ENCODE results near the gene ZNF837. TPM values are rescaled to one million over a fixed set of nuclear protein-coding genes. Genes with fewer than 3 reads are reported as not detected.
"Not testable (repeated sequence)": the region's sequence is repeated elsewhere in the genome, so short reads cannot be mapped to it uniquely, and the experiment has no call there.

Gene ZNF837
- total RNA-seq, 6 donors from 2014 or later: 1.8 to 9.4 (median 3.7) TPM

DNA sequence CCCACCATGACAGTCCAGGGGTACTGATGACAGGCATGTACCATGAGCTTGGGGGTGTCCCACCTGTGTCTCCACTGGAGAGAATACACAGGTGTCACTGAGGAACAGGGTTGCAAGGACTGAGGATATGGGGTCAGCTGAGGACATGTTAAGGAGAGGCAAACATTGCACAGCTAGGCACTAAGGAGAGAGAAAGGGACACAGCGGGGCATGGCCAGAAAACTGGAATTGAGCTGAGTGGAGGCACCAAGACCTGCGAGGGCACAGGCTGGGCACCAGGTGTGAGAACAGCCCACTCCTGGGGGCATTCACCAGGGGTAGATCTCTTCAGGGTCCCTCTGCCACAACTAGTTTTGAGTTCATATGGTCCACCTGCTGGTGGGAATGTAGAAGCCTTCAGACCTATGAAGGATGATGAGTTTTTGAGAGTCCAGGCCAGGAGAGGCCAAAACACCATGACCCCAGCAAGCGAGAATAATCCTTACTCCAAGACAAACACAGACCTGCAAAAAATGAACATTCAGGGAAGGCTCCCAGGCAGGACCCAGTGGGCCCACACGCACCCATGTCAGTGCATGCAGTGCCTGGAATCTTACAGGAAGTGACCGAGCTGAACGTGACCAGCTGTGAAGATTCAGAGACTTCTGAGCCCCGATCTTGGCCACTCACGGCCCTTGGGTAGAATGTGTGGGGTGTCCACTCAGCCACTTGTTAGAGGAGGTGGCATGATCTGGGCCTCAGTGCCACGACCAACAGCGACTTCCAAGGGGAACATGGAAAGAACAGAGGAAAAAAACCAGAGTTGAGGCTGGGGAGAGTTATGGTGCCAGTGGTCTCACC, 26.2 kb upstream of the ZNF837 start:
- peaks cover 21 to 33% (median 25%) of the 10 kb centered on the region in 4 donors for H3K4me1 ChIP-seq
- no peaks in the 10 kb centered on the region for H3K36me3 ChIP-seq
- no peak for ATAC-seq (ENCODE audit: low FRiP score in 2 of 2)
- no peaks in the 10 kb centered on the region for H3K9me3 ChIP-seq
- no peak for DNase-seq
- WGBS, 2 donors: 67 to 87% methylated on average over 6 to 10 of the region's 10 CpGs
- H3K27ac ChIP-seq: peak overlapping the region in 3 of 4 donors; percentile 78 to 91 (median 88)
- H3K27me3 ChIP-seq: no peaks in the 10 kb centered on the region
- TF ChIP-seq, protein P1, sequence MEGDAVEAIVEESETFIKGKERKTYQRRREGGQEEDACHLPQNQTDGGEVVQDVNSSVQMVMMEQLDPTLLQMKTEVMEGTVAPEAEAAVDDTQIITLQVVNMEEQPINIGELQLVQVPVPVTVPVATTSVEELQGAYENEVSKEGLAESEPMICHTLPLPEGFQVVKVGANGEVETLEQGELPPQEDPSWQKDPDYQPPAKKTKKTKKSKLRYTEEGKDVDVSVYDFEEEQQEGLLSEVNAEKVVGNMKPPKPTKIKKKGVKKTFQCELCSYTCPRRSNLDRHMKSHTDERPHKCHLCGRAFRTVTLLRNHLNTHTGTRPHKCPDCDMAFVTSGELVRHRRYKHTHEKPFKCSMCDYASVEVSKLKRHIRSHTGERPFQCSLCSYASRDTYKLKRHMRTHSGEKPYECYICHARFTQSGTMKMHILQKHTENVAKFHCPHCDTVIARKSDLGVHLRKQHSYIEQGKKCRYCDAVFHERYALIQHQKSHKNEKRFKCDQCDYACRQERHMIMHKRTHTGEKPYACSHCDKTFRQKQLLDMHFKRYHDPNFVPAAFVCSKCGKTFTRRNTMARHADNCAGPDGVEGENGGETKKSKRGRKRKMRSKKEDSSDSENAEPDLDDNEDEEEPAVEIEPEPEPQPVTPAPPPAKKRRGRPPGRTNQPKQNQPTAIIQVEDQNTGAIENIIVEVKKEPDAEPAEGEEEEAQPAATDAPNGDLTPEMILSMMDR (IDR thresholded peaks at IDR 0.05): peak in 3 of 6 experiments; percentile 27 to 33 (median 28)
- TF ChIP-seq POLR2A (IDR thresholded peaks at IDR 0.05): no peak
- peak overlapping the region in 3 of 4 donors; percentile 75 to 86 (median 78) for H3K4me3 ChIP-seq

DNA sequence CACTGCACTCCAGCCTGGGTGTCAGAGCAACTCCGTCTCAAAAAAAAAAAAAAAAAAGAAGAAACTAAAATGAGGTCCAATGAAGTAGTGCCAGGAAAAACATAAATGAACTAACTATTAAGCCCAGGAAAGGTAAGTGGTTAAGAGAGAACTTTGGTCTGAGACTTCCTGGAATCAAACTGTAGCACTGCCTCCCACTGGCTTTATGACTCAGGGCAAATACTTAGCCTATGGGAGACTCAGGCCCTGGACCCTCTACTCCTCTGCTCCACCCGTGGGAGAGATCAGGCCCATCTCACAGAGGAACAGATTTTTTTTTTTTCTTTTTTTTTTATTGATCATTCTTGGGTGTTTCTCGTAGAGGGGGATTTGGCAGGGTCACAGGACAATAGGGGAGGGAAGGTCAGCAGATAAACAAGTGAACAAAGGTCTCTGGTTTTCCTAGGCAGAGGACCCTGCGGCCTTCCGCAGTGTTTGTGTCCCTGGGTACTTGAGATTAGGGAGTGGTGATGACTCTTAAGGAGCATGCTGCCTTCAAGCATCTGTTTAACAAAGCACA, 23.2 kb upstream of the ZNF837 start:
- WGBS, 2 donors: 67 to 72% methylated on average over 5 of the region's 5 CpGs
- H3K4me1 ChIP-seq: peaks cover 24 to 35% (median 27%) of the 10 kb centered on the region in 4 donors

DNA sequence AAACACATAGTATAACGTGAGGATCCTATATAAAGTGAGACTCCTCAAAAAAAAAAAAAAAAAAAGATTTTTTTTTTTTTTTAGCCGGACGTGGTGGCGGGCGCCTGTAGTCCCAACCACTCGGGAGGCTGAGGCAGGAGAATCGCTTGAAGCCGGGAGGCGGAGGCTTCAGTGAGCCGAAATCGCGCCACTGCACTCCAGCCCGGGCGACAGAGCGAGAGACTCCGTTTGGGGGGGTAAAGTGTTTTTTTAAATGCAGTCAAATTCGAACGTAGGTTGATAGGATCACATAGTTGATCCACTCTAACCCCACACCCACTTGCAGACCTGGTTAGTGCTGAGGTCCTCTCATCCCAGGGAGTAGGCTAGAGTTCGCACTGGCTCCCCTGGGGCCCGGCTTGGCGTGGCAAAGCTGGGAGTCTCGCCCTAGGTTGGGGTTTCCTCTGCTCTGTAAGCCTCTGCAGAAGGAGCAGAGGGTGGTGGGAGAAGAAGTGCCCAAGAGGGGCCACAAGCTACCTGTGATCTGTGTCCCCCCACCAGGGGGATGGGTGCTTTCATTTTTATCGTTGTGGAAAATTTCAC, 21.1 kb upstream of the ZNF837 start:
- peak overlapping the region in 3 of 4 donors; percentile 57 to 70 (median 67) for H3K4me3 ChIP-seq
- peak overlapping the region; percentile 64 to 85 (median 70) for H3K27ac ChIP-seq
- WGBS, 2 donors: 23 to 29% methylated on average over 21 to 23 of the region's 23 CpGs

More for the DNA sequence above, 23.2 kb upstream of the ZNF837 start:
- H3K36me3 ChIP-seq; H3K27me3 ChIP-seq; DNase-seq; H3K4me3 ChIP-seq; H3K9me3 ChIP-seq; ATAC-seq (ENCODE audit: low FRiP score in 2 of 2); H3K27ac ChIP-seq: not testable (repeated sequence)

DNA sequence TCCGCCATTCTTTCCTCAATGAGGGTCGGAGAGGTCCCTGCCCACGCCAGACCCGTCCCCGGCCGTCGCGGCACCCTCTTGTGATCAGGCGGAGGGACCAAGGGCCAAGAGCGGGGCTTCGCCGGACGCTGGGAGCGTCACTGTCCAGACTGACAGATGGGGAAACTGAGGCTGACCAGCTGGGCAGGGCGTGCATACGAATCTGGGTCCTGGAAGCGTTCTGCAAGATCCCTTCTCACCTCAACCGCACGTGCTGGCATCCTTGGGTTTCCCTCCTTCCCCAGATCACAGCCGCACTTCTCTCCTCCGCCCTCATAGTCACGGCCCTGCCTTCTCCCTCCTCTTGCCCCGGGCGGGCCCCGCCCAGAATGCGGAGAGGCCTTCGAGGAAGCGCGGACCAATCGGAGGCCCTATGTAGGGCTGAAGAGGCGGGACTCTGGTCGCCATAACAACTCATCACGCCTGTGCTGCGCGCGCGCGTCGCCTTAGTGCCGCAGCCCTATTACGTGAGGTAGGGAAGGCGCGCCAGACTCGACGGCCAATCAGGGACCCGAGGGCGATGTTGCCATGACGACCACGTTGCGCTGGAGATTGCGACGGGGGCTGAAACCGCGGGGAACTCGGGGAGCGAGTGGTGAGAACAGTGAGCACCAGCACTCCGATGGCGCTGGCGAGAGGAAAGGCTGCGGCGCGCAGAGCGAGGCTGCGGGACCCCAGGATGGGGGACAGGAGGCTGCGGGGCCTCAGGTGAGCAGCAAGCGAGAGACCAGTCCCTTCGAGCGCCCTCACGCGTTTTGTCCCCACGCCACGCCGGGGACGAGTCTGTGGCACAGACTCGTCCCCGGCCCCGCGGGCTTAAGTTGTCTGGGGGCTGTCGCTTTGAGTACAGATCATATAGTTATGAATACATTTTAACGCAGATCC, 20.3 kb upstream of the ZNF837 start:
- Histone ChIP-seq H3K9me3 (no peaks in the 10 kb centered on the region), H3K4me1 (peaks cover 15 to 26% (median 18%) of the 10 kb centered on the region in 4 donors), H3K4me3 (peak overlapping the region; percentile 57 to 70 (median 65)), H3K36me3 (no peaks in the 10 kb centered on the region), H3K27me3 (peaks cover 0 to 8% (median under 1%) of the 10 kb centered on the region in 4 donors), H3K27ac (peak overlapping the region; percentile 64 to 85 (median 70))
- 4% methylated on average over 47 to 77 of the region's 80 CpGs for WGBS, 2 donors
- TF ChIP-seq, protein P1 (IDR thresholded peaks at IDR 0.05): no peak
- TF ChIP-seq EP300 (IDR thresholded peaks at IDR 0.05) (peak in 1 of 4 donors; percentile 26), POLR2AphosphoS5 (IDR thresholded peaks at IDR 0.05) (peak; percentile 84 to 96), POLR2A (IDR thresholded peaks at IDR 0.05) (peak in 3 of 4 donors; percentile 67 to 89 (median 81))
- DNase-seq (peak; percentile 98 to 99), ATAC-seq (ENCODE audit: low FRiP score in 2 of 2) (peak; percentile 99)

More for the DNA sequence above, 21.1 kb upstream of the ZNF837 start:
- peaks cover 15 to 24% (median 18%) of the 10 kb centered on the region in 4 donors for H3K4me1 ChIP-seq
- H3K36me3 ChIP-seq: no peaks in the 10 kb centered on the region
- TF ChIP-seq POLR2AphosphoS5 (IDR thresholded peaks at IDR 0.05) (no peak), POLR2A (IDR thresholded peaks at IDR 0.05) (no peak)
- TF ChIP-seq, protein P1 (IDR thresholded peaks at IDR 0.05): no peak
- no peaks in the 10 kb centered on the region for H3K9me3 ChIP-seq
- ATAC-seq (ENCODE audit: low FRiP score in 2 of 2) (no peak), DNase-seq (peak in 1 of 2 donors; percentile 54)
- peaks cover 0 to 2% (median 0%) of the 10 kb centered on the region in 4 donors for H3K27me3 ChIP-seq

Measured in upper lobe of left lung (tissue), 6 donors.